ENCODE data around the gene GRID2. TPM values are rescaled to one million over a fixed set of nuclear protein-coding genes. Genes with fewer than 3 reads are reported as not detected.

Gene GRID2
- polyA plus RNA-seq, 1 of the 3 experiments (the other 2 are of a cell fraction): not detected

GRCh38 chr4:92254767-92255442, 48.9 kb upstream of the GRID2 start:
- H3K79me2 ChIP-seq (ENCODE audit: insufficient read depth): no peaks in the 10 kb centered on the region
- CTCF ChIA-PET: no interaction called here
- no peak overlapping the region for H2AFZ ChIP-seq (ENCODE audit: low read depth)
- H3K9me2 ChIP-seq: no peaks in the 10 kb centered on the region
- DNase-seq: no peak
- H3K4me2 ChIP-seq: no peak overlapping the region
- POLR2A ChIA-PET: no interaction called here
- no peaks in the 10 kb centered on the region for H4K20me1 ChIP-seq (ENCODE audit: insufficient read depth)
- no peaks in the 10 kb centered on the region for H3F3A ChIP-seq (replicated peaks; ENCODE audit: insufficient read depth)
- WGBS (ENCODE audit: low lambda C conversion rate): 44% methylated on average over 6 of the region's 8 CpGs
- H3K4me1 ChIP-seq (ENCODE audit: control insufficient read depth in 1 of 2, insufficient read depth in 2 of 2, low read depth in 1 of 2, low read length in 1 of 2): no peaks in the 10 kb centered on the region
- H3K9me3 ChIP-seq: no peaks in the 10 kb centered on the region
- H3K9ac ChIP-seq: no peak overlapping the region
- H3K27ac ChIP-seq (ENCODE audit: low read depth in 2 of 2, low read length in 1 of 2): no peak overlapping the region
- no peak overlapping the region for H3K4me3 ChIP-seq (ENCODE audit: low read depth in 2 of 2, low read length in 1 of 2)
- no peaks in the 10 kb centered on the region for H3K27me3 ChIP-seq (ENCODE audit: insufficient read depth)
- no peaks in the 10 kb centered on the region for H3K36me3 ChIP-seq (replicated peaks in 1 of 2; ENCODE audit: control insufficient read depth in 1 of 2, insufficient read depth in 2 of 2, low read length in 1 of 2)
- TF ChIP-seq GATA2 (CRISPR knock-in tag; IDR thresholded peaks at IDR 0.05) (no peak), EZH2phosphoT487 (IDR thresholded peaks at IDR 0.05; ENCODE audit: borderline replicate concordance, low read depth) (no peak), GABPA (IDR thresholded peaks at IDR 0.05; ENCODE audit: low read depth) (no peak), RAD21 (IDR thresholded peaks at IDR 0.05; ENCODE audit: low read length) (no peak), TCF12 (IDR thresholded peaks at IDR 0.05) (no peak), NRF1 (IDR thresholded peaks at IDR 0.05; ENCODE audit: low read depth, low read length) (no peak)

- H3K4me1 ChIP-seq (ENCODE audit: control insufficient read depth in 1 of 2, insufficient read depth in 2 of 2, low read depth in 1 of 2, low read length in 1 of 2): no peaks in the 10 kb centered on the region
- no peaks in the 10 kb centered on the region for H3K9me3 ChIP-seq
- no peaks in the 10 kb centered on the region for H4K20me1 ChIP-seq (ENCODE audit: insufficient read depth)
- no peaks in the 10 kb centered on the region for H3F3A ChIP-seq (replicated peaks; ENCODE audit: insufficient read depth)
- no peak overlapping the region for H3K9ac ChIP-seq
- no peaks in the 10 kb centered on the region for H3K36me3 ChIP-seq (replicated peaks in 1 of 2; ENCODE audit: control insufficient read depth in 1 of 2, insufficient read depth in 2 of 2, low read length in 1 of 2)
- ChIA-PET CTCF (no interaction called here), POLR2A (no interaction called here)
- WGBS (ENCODE audit: low lambda C conversion rate): 82% methylated on average over 1 of the region's 1 CpG
- TF ChIP-seq PBX3 (IDR thresholded peaks at IDR 0.05) (no peak), ELF1 (IDR thresholded peaks at IDR 0.05) (no peak), IRF3 (IDR thresholded peaks at IDR 0.05; ENCODE audit: low read depth, low read length) (no peak), POLR2AphosphoS5 (IDR thresholded peaks at IDR 0.05; ENCODE audit: low read depth, low read length) (no peak), RAD21 (IDR thresholded peaks at IDR 0.05; ENCODE audit: low read length) (no peak), REST (IDR thresholded peaks at IDR 0.05; ENCODE audit: low read depth, low read length) (no peak), MAX (IDR thresholded peaks at IDR 0.05; ENCODE audit: low read depth) (no peak), TCF12 (IDR thresholded peaks at IDR 0.05) (no peak), EZH2phosphoT487 (IDR thresholded peaks at IDR 0.05; ENCODE audit: borderline replicate concordance, low read depth) (no peak), FOSL2 (IDR thresholded peaks at IDR 0.05; ENCODE audit: borderline replicate concordance, low read depth) (no peak), TEAD4 (IDR thresholded peaks at IDR 0.05; ENCODE audit: borderline replicate concordance, insufficient read depth) (no peak), SIN3A (IDR thresholded peaks at IDR 0.05; ENCODE audit: borderline replicate concordance, low read depth, low read length) (no peak), CTCF (IDR thresholded peaks at IDR 0.05) (no peak), GATA2 (CRISPR knock-in tag; IDR thresholded peaks at IDR 0.05) (no peak), RFX5 (IDR thresholded peaks at IDR 0.05; ENCODE audit: low read length) (no peak), NRF1 (IDR thresholded peaks at IDR 0.05; ENCODE audit: low read depth, low read length) (no peak), SMC3 (IDR thresholded peaks at IDR 0.05; ENCODE audit: low read depth, low read length) (no peak)
- no peak for DNase-seq
- H3K4me3 ChIP-seq (ENCODE audit: low read depth in 2 of 2, low read length in 1 of 2): no peak overlapping the region
- H3K9me2 ChIP-seq: no peaks in the 10 kb centered on the region
- no peak overlapping the region for H2AFZ ChIP-seq (ENCODE audit: low read depth)
- H3K4me2 ChIP-seq: no peak overlapping the region
- no peak overlapping the region for H3K27ac ChIP-seq (ENCODE audit: low read depth in 2 of 2, low read length in 1 of 2)
- H3K27me3 ChIP-seq (ENCODE audit: insufficient read depth): no peaks in the 10 kb centered on the region
- no peaks in the 10 kb centered on the region for H3K79me2 ChIP-seq (ENCODE audit: insufficient read depth)
Measured at GRCh38 chr4:92255920-92256244, 47.9 kb upstream of the GRID2 start.

All from SK-N-SH (cell line).